CD14-positive monocyte (primary cell): ENCODE data around the gene PRELID3B. TPM values are rescaled to one million over a fixed set of nuclear protein-coding genes. Genes with fewer than 3 reads are reported as not detected.

Source experiments
- DNase-seq, 3 donors: peaks; one replicate each; pipeline ENCODE4 v3.0.0-alpha.2; 2011 to 2022
- H2AFZ ChIP-seq: 2 replicates; pipeline ENCODE4 v1.6.0; 2012; ENCODE audit warnings: mild to moderate bottlenecking, low read depth, low read length, inconsistent platforms; ENCODE audit not compliant: insufficient read depth, poor library complexity, severe bottlenecking
- H3K27ac ChIP-seq, 2 donors: 1 replicate in 1 of 2; 2 replicates in 1 of 2; pipeline ENCODE4 v1.5.1; 2012 to 2013; ENCODE audit warnings: low read length in 2 of 2, control low read depth in 1 of 2, inconsistent platforms in 1 of 2, low read depth in 1 of 2, mild to moderate bottlenecking in 1 of 2
- H3K27me3 ChIP-seq, 2 donors: one replicate each; pipeline versions ENCODE4 v1.6.0 to v1.6.1; 2011 to 2013; ENCODE audit warnings: low read length in 2 of 2; ENCODE audit not compliant: control insufficient read depth in 2 of 2, insufficient read depth in 2 of 2
- H3K36me3 ChIP-seq, 2 donors: replicated peaks in 1 of 2; 1 replicate in 1 of 2; 2 replicates in 1 of 2; pipeline versions ENCODE4 v1.5.1 to v1.6.1; 2012 to 2013; ENCODE audit warnings: low read length in 2 of 2, control low read depth in 1 of 2, inconsistent platforms in 1 of 2, mild to moderate bottlenecking in 1 of 2; ENCODE audit not compliant: insufficient read depth in 2 of 2, control insufficient read depth in 1 of 2
- H3K4me1 ChIP-seq, 2 donors: 1 replicate in 1 of 2; 2 replicates in 1 of 2; pipeline versions ENCODE4 v1.5.1 to v1.6.1; 2012 to 2013; ENCODE audit warnings: low read length in 2 of 2, control low read depth in 1 of 2, inconsistent platforms in 1 of 2, mild to moderate bottlenecking in 1 of 2, moderate library complexity in 1 of 2; ENCODE audit not compliant: insufficient read depth in 2 of 2, control insufficient read depth in 1 of 2
- H3K4me2 ChIP-seq: replicated peaks from 2 replicates; pipeline ENCODE3; 2012; ENCODE audit warnings: low read length, moderate library complexity, mild to moderate bottlenecking; ENCODE audit not compliant: poor library complexity, severe bottlenecking; ENCODE audit errors: extremely low read depth
- H3K4me3 ChIP-seq, 3 experiments: fragments of 200-600 bp in 1 of 3; sonication (generic) in 1 of 3; replicated peaks in 1 of 3; 1 replicate in 2 of 3; 2 replicates in 1 of 3; pipeline ENCODE4 v1.5.1; 2011 to 2013; ENCODE audit warnings: low read length in 3 of 3, mild to moderate bottlenecking in 3 of 3, control low read depth in 2 of 3, low read depth in 2 of 3, inconsistent platforms in 1 of 3, moderate library complexity in 1 of 3
- H3K79me2 ChIP-seq: 2 replicates; pipeline ENCODE4 v1.6.0; 2012; ENCODE audit warnings: mild to moderate bottlenecking, control low read depth, inconsistent platforms, low read length, moderate library complexity; ENCODE audit not compliant: insufficient read depth
- H3K9ac ChIP-seq: 2 replicates; pipeline ENCODE4 v1.6.0; 2017; ENCODE audit warnings: low read length, mild to moderate bottlenecking; ENCODE audit not compliant: insufficient read depth, poor library complexity, severe bottlenecking
- H3K9me3 ChIP-seq, 2 donors: replicated peaks in 1 of 2; 1 replicate in 1 of 2; 2 replicates in 1 of 2; pipeline versions ENCODE4 v1.5.1 to v1.6.1; 2012 to 2013; ENCODE audit warnings: low read length in 2 of 2, control low read depth in 1 of 2; ENCODE audit not compliant: control insufficient read depth in 1 of 2, insufficient read depth in 1 of 2
- H4K20me1 ChIP-seq: 2 replicates; pipeline ENCODE4 v1.6.0; 2012; ENCODE audit warnings: mild to moderate bottlenecking, low read length, control low read depth, moderate library complexity; ENCODE audit not compliant: insufficient read depth
- H3K27ac Mint-ChIP-seq, 7 donors: one replicate each; pipeline ENCODE4 v1.8.0; 2020; ENCODE audit warnings: mild to moderate bottlenecking in 7 of 7, mixed read lengths in 7 of 7, moderate library complexity in 6 of 7, inconsistent platforms in 2 of 7
- H3K27me3 Mint-ChIP-seq, 3 donors: one replicate each; pipeline ENCODE4 v1.8.0; 2021 to 2022; ENCODE audit warnings: low read depth in 3 of 3, mild to moderate bottlenecking in 3 of 3, mixed read lengths in 3 of 3, moderate library complexity in 3 of 3, inconsistent platforms in 1 of 3
- H3K36me3 Mint-ChIP-seq, 2 donors: one replicate each; pipeline ENCODE4 v1.8.0; 2020; ENCODE audit warnings: mixed read lengths in 2 of 2, inconsistent platforms in 1 of 2, mild to moderate bottlenecking in 1 of 2
- H3K4me1 Mint-ChIP-seq: one replicate; pipeline ENCODE4 v1.8.0; 2020; ENCODE audit warnings: mild to moderate bottlenecking, mixed read lengths
- H3K4me3 Mint-ChIP-seq, 2 donors: one replicate each; pipeline ENCODE4 v1.8.0; 2020; ENCODE audit warnings: mild to moderate bottlenecking in 2 of 2, mixed read lengths in 2 of 2, moderate library complexity in 1 of 2
- H3K9me3 Mint-ChIP-seq, 7 donors: one replicate each; pipeline ENCODE4 v1.8.0; 2020 to 2022; ENCODE audit warnings: mixed read lengths in 7 of 7, mild to moderate bottlenecking in 6 of 7, moderate library complexity in 6 of 7, inconsistent platforms in 2 of 7
- WGBS: methylation state at CpG from one replicate; pipeline ENCODE4 v1.1.5; 2013; ENCODE audit warnings: missing lambda C conversion rate; ENCODE audit not compliant: insufficient coverage; 5-methylcytosine and 5-hydroxymethylcytosine counted together
- intact Hi-C, 2 donors: fragments of 100-400 bp; cut with micrococcal nuclease; formaldehyde crosslinking; loops; one replicate each; pipeline versions ENCODE4 v1.15.0 to v1.15.1; 2023
- polyA plus RNA-seq, 3 donors: library from polyadenylated mRNA; depleted of rRNA in 1 of 3; unstranded in 2 of 3; stranded (reverse) in 1 of 3; fragments of 300-500 nt in 2 of 3; fragments of >200 nt in 1 of 3; fragmentation: Illumina TruSeq in 2 of 3; gene quantifications; 1 replicate in 2 of 3; 2 replicates in 1 of 3; pipeline ENCODE4 v1.2.3, GENCODE V29; 2012 to 2021
- TF ChIP-seq, protein P1 (sequence below): fragments of 200-600 bp; IDR thresholded peaks from one replicate; pipeline ENCODE4 v1.8.0; 2022; ENCODE audit warnings: antibody characterized with exemption, mild to moderate bottlenecking

Gene PRELID3B
- polyA plus RNA-seq, 3 donors: 16.9 to 21.0 (median 20.1) TPM

- peaks cover 82 to 95% of the 10 kb centered on the region in 2 donors for H3K36me3 Mint-ChIP-seq
- 92% methylated on average over 16 of the region's 18 CpGs for WGBS
- intact Hi-C loops: no loop called here
Measured at GRCh38 chr20:58995461-58996225, 46.9 kb downstream of the PRELID3B start.

DNA sequence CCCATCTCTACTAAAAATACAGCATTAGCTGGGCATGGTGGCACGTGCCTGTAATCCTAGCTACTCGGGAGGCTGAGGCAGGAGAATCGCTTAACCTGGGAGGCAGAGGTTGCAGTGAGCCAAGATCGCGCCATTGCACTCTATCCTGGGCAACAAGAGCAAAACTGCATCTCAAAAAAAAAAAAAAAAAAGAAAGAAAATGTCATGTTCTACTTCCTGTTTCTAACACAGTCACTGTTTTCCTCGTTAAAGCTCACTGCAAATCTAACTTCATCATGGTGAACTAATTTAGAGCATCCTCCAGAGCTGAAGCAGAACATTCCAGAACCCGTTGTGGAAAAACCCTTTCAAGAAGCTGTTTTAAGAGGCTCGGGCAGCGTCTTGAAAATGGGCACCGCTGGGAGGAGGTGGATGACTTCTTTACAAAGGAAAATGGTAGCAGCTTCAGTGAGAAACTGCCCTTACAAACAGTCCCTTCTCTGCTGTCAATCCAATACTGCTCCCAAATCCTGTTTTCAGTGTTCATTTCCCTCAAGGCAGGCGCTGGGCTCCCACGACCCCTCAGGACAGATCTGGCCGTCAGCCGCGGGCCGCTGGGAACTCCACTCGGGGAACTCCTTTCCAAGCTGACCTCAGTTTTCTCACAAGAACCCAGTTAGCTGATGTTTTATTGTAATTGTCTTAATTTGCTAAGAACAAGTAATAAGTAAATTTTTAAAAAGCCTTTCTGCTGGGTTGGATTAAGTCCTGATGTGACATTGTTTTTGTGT, 48.0 kb downstream of the PRELID3B start:
- Histone ChIP-seq H3K36me3 (peaks cover 90 to 100% of the 10 kb centered on the region in 2 donors), H3K9me3 (no peaks in the 10 kb centered on the region), H3K4me3 (no peak overlapping the region), H3K4me2 (no peak overlapping the region), H3K27me3 (no peaks in the 10 kb centered on the region), H2AFZ (no peak overlapping the region), H3K27ac (peak overlapping the region in 1 of 2 donors; percentile 43), H4K20me1 (peaks cover 100% of the 10 kb centered on the region), H3K4me1 (peaks cover 0 to 3% of the 10 kb centered on the region in 2 donors), H3K79me2 (peaks cover 38% of the 10 kb centered on the region), H3K9ac (no peak overlapping the region)
- H3K27ac Mint-ChIP-seq: peak overlapping the region in 6 of 7 donors; percentile 63 to 89 (median 80)
- intact Hi-C loops: loop anchor here in 1 of 2 donors (5.0 kb wide), 1 partner anchor 33 kb away; no protein-coding TSS in a partner anchor
- no peak for DNase-seq
- peaks cover 0 to 4% (median 0%) of the 10 kb centered on the region in 3 donors for H3K27me3 Mint-ChIP-seq
- 87% methylated on average over 4 of the region's 17 CpGs for WGBS
- no peaks in the 10 kb centered on the region for H3K9me3 Mint-ChIP-seq
- TF ChIP-seq, protein P1, sequence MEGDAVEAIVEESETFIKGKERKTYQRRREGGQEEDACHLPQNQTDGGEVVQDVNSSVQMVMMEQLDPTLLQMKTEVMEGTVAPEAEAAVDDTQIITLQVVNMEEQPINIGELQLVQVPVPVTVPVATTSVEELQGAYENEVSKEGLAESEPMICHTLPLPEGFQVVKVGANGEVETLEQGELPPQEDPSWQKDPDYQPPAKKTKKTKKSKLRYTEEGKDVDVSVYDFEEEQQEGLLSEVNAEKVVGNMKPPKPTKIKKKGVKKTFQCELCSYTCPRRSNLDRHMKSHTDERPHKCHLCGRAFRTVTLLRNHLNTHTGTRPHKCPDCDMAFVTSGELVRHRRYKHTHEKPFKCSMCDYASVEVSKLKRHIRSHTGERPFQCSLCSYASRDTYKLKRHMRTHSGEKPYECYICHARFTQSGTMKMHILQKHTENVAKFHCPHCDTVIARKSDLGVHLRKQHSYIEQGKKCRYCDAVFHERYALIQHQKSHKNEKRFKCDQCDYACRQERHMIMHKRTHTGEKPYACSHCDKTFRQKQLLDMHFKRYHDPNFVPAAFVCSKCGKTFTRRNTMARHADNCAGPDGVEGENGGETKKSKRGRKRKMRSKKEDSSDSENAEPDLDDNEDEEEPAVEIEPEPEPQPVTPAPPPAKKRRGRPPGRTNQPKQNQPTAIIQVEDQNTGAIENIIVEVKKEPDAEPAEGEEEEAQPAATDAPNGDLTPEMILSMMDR: no peak
- no peak overlapping the region for H3K4me3 Mint-ChIP-seq
- H3K4me1 Mint-ChIP-seq: peaks cover 7% of the 10 kb centered on the region
- peaks cover 80 to 94% of the 10 kb centered on the region in 2 donors for H3K36me3 Mint-ChIP-seq

More at GRCh38 chr20:58995461-58996225, 46.9 kb downstream of the PRELID3B start:
- Mint-ChIP-seq H3K27ac (peak overlapping the region in 6 of 7 donors; percentile 60 to 85 (median 76)), H3K27me3 (peaks cover 0 to 4% (median 0%) of the 10 kb centered on the region in 3 donors), H3K4me1 (peaks cover 7% of the 10 kb centered on the region), H3K9me3 (no peaks in the 10 kb centered on the region), H3K4me3 (no peak overlapping the region)
- H4K20me1 ChIP-seq: peaks cover 99% of the 10 kb centered on the region
- H3K9me3 ChIP-seq: no peaks in the 10 kb centered on the region
- TF ChIP-seq, protein P1: no peak
- DNase-seq: peak in 1 of 3 donors; percentile 9
- H3K9ac ChIP-seq: no peak overlapping the region
- no peak overlapping the region for H3K4me2 ChIP-seq
- H3K4me1 ChIP-seq: peaks cover 0 to 3% of the 10 kb centered on the region in 2 donors
- H3K27ac ChIP-seq: peak overlapping the region; percentile 8 to 43
- peaks cover 91 to 99% of the 10 kb centered on the region in 2 donors for H3K36me3 ChIP-seq
- no peaks in the 10 kb centered on the region for H3K27me3 ChIP-seq
- no peak overlapping the region for H3K4me3 ChIP-seq
- peaks cover 47% of the 10 kb centered on the region for H3K79me2 ChIP-seq
- no peak overlapping the region for H2AFZ ChIP-seq
